Measurements from ENCODE around the gene PDSS1.

PDSS1 gene

GRCh38 chr10:26700884-26701630 is 3.6 kb downstream of the PDSS1 start:
- H3K4me2 ChIP-seq (ENCODE audit: low read length): no peak overlapping the region
- H3K36me3 ChIP-seq (replicated peaks; ENCODE audit: low read depth, low read length): peaks cover 10% of the 10 kb centered on the region
- peaks cover 14% of the 10 kb centered on the region; the same call in 1 of the 2 replicates for H3K4me1 ChIP-seq (ENCODE audit: low read length)
- H3K27me3 ChIP-seq (ENCODE audit: low read depth, low read length): no peaks in the 10 kb centered on the region
- H3K4me3 ChIP-seq (ENCODE audit: low read length): no peak overlapping the region
- TF ChIP-seq CTCF (IDR thresholded peaks at IDR 0.05; ENCODE audit: low read depth, low read length) (no peak), EZH2phosphoT487 (IDR thresholded peaks at IDR 0.05; ENCODE audit: low read depth) (no peak)
- H3K27ac ChIP-seq (ENCODE audit: low read length): no peak overlapping the region
- H3K9me3 ChIP-seq (ENCODE audit: insufficient read depth, low read length): no peaks in the 10 kb centered on the region
- peaks cover 60% of the 10 kb centered on the region for H3K79me2 ChIP-seq (ENCODE audit: low read length)
- no peaks in the 10 kb centered on the region for H4K20me1 ChIP-seq (ENCODE audit: insufficient read depth, low read length)
- H3K9ac ChIP-seq (ENCODE audit: low read length): no peak overlapping the region
- H2AFZ ChIP-seq (ENCODE audit: low read depth, low read length): no peak overlapping the region

GRCh38 chr10:26703096-26703495 is 5.6 kb downstream of the PDSS1 start:
- Histone ChIP-seq H4K20me1 (ENCODE audit: insufficient read depth, low read length) (no peaks in the 10 kb centered on the region), H2AFZ (ENCODE audit: low read depth, low read length) (no peak overlapping the region), H3K36me3 (replicated peaks; ENCODE audit: low read depth, low read length) (peaks cover 14% of the 10 kb centered on the region), H3K4me2 (ENCODE audit: low read length) (no peak overlapping the region), H3K4me1 (ENCODE audit: low read length) (peaks cover 9% of the 10 kb centered on the region; the same call in 1 of the 2 replicates), H3K79me2 (ENCODE audit: low read length) (peaks cover 54% of the 10 kb centered on the region), H3K4me3 (ENCODE audit: low read length) (no peak overlapping the region), H3K27ac (ENCODE audit: low read length) (no peak overlapping the region), H3K9me3 (ENCODE audit: insufficient read depth, low read length) (no peaks in the 10 kb centered on the region), H3K9ac (ENCODE audit: low read length) (no peak overlapping the region), H3K27me3 (ENCODE audit: low read depth, low read length) (no peaks in the 10 kb centered on the region)
- no peak for TF ChIP-seq CTCF (IDR thresholded peaks at IDR 0.05; ENCODE audit: low read depth, low read length)
- TF ChIP-seq EZH2phosphoT487 (IDR thresholded peaks at IDR 0.05; ENCODE audit: low read depth): no peak

GRCh38 chr10:26703974-26704373 is 6.5 kb downstream of the PDSS1 start:
- TF ChIP-seq CTCF (IDR thresholded peaks at IDR 0.05; ENCODE audit: low read depth, low read length): no peak
- no peak for TF ChIP-seq EZH2phosphoT487 (IDR thresholded peaks at IDR 0.05; ENCODE audit: low read depth)
- H3K9ac ChIP-seq (ENCODE audit: low read length): no peak overlapping the region
- no peak overlapping the region for H2AFZ ChIP-seq (ENCODE audit: low read depth, low read length)
- no peak overlapping the region for H3K4me3 ChIP-seq (ENCODE audit: low read length)
- H4K20me1 ChIP-seq (ENCODE audit: insufficient read depth, low read length): no peaks in the 10 kb centered on the region
- H3K9me3 ChIP-seq (ENCODE audit: insufficient read depth, low read length): no peaks in the 10 kb centered on the region
- no peak overlapping the region for H3K27ac ChIP-seq (ENCODE audit: low read length)
- no peak overlapping the region for H3K4me2 ChIP-seq (ENCODE audit: low read length)
- peaks cover 6% of the 10 kb centered on the region; the same call in 1 of the 2 replicates for H3K4me1 ChIP-seq (ENCODE audit: low read length)
- H3K79me2 ChIP-seq (ENCODE audit: low read length): peaks cover 46% of the 10 kb centered on the region
- no peaks in the 10 kb centered on the region for H3K27me3 ChIP-seq (ENCODE audit: low read depth, low read length)
- peaks cover 14% of the 10 kb centered on the region for H3K36me3 ChIP-seq (replicated peaks; ENCODE audit: low read depth, low read length)

GRCh38 chr10:26706206-26706605 is 8.7 kb downstream of the PDSS1 start:
- Histone ChIP-seq H3K27ac (ENCODE audit: low read length) (no peak overlapping the region), H4K20me1 (ENCODE audit: insufficient read depth, low read length) (no peaks in the 10 kb centered on the region), H3K4me2 (ENCODE audit: low read length) (no peak overlapping the region), H3K36me3 (replicated peaks; ENCODE audit: low read depth, low read length) (peaks cover 11% of the 10 kb centered on the region), H3K27me3 (ENCODE audit: low read depth, low read length) (no peaks in the 10 kb centered on the region), H3K9ac (ENCODE audit: low read length) (no peak overlapping the region), H3K4me3 (ENCODE audit: low read length) (no peak overlapping the region), H3K9me3 (ENCODE audit: insufficient read depth, low read length) (no peaks in the 10 kb centered on the region), H2AFZ (ENCODE audit: low read depth, low read length) (no peak overlapping the region), H3K4me1 (ENCODE audit: low read length) (peaks cover 4% of the 10 kb centered on the region; the same call in 1 of the 2 replicates), H3K79me2 (ENCODE audit: low read length) (peaks cover 23% of the 10 kb centered on the region)
- TF ChIP-seq EZH2phosphoT487 (IDR thresholded peaks at IDR 0.05; ENCODE audit: low read depth) (no peak), CTCF (IDR thresholded peaks at IDR 0.05; ENCODE audit: low read depth, low read length) (no peak)
